A549 treated with RU486 at 1 μM for 4 hours (cell line): ENCODE measurements around the gene AMBN. TPM values are rescaled to one million over a fixed set of nuclear protein-coding genes. Genes with fewer than 3 reads are reported as not detected.

Experiments
- total RNA-seq: library from RNA; stranded (reverse); fragments of 200-300 nt; extraction: Qiagen RNA extraction; gene quantifications from 5 replicates; pipeline ENCODE4 v1.2.3, GENCODE V29; 2022; ENCODE audit warnings: low read depth

Gene AMBN, protein sequence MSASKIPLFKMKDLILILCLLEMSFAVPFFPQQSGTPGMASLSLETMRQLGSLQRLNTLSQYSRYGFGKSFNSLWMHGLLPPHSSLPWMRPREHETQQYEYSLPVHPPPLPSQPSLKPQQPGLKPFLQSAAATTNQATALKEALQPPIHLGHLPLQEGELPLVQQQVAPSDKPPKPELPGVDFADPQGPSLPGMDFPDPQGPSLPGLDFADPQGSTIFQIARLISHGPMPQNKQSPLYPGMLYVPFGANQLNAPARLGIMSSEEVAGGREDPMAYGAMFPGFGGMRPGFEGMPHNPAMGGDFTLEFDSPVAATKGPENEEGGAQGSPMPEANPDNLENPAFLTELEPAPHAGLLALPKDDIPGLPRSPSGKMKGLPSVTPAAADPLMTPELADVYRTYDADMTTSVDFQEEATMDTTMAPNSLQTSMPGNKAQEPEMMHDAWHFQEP
- not detected in 5 replicates for total RNA-seq

GRCh38 chr4:70591955-70592582 is at the start of gene AMBN:
TSS of gene AMBN (plus strand) at chr4:70592256. CDS start at chr4:70592359, 103 bp downstream.

GRCh38 chr4:70628444-70628843 is 36.4 kb downstream of the AMBN start, which contains the start of gene ENAM:
TSS of gene ENAM (plus strand) at chr4:70628744. CDS start at chr4:70629501, 757 bp downstream.

Other genes starting within 250 kb of the AMBN start
- not detected in 5 replicates for gene SMR3A, start 231.5 kb upstream of the AMBN start, total RNA-seq
- not detected in 5 replicates for gene SMR3B, start 209.1 kb upstream of the AMBN start, total RNA-seq
- not detected in 5 replicates for gene OPRPN, start 194.3 kb upstream of the AMBN start, total RNA-seq
- gene MUC7, start 120.1 kb upstream of the AMBN start, total RNA-seq: not detected in 5 replicates
- 0.13 TPM in 1 of 5 replicates, not detected in the others for gene AMTN, start 73.7 kb upstream of the AMBN start, total RNA-seq
- not detected in 5 replicates for gene ENAM, start 36.5 kb downstream of the AMBN start, total RNA-seq
- gene JCHAIN, start 74.3 kb downstream of the AMBN start, total RNA-seq: 0.45 to 1.4 TPM in 2 of 5 replicates, not detected in the others
- 34.9 to 47.9 TPM (median 37.4 TPM) in 5 replicates for gene UTP3, start 96.3 kb downstream of the AMBN start, total RNA-seq
- 5.7 to 8.4 TPM (median 7.4 TPM) in 5 replicates for gene RUFY3, start 129.7 kb downstream of the AMBN start, total RNA-seq
- gene GRSF1, start 247.6 kb downstream of the AMBN start, total RNA-seq: 68.1 to 87.9 TPM (median 78.6 TPM) in 5 replicates